ENCODE data around the gene UTS2.

Gene UTS2

DNA sequence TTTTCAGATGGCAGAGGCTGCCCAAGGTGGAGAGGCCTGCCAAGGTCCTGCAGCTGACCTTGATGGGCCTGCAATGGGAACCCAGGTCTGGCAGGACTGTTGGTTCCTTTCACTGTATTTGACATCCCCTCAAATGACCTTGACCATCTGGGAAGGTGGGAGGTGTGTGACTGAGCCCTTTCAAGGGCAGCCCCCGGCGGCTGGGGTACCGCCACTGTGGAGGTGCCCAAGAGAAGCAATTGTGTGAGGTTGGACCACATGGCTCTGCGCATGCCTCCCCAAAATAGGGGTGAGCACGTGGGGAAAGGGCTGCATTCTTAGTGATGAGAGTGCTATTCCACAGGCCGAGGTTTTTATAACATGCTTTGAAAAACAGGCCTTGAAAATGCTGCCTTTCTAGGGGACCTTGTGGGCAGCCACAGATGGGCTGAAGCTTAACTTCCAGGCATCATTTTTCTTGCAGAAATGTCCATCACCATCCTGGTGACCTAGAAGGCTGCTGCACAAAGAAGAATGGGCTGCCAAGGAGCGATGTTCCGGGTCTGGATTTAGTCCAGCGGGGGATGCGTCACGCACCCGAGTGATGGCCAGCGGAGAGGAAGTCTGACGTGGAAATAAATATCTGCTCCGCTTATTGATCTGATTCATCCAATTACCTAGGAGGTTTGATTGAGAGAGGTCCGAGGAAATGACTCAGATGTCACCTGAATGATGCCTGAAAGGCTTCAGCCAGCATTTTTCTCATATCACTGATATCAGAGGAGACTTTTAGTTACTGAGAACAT, 16.5 kb upstream of the UTS2 start:
- TF ChIP-seq EZH2 (IDR thresholded peaks at IDR 0.05) = no peak
- TF ChIP-seq FOXP2 (optimal IDR thresholded peaks at IDR 0.05; ENCODE audit: control extremely low read depth, extremely low read length, insufficient read depth) = no peak
- TF ChIP-seq POLR2AphosphoS5 (IDR thresholded peaks at IDR 0.05; ENCODE audit: borderline replicate concordance, low read depth, low read length) = no peak
- H3K9me3 ChIP-seq (ENCODE audit: low read depth, low read length) = no peaks in the 10 kb centered on the region
- H3K36me3 ChIP-seq (ENCODE audit: insufficient read depth, low read length) = no peaks in the 10 kb centered on the region
- no peak overlapping the region for H3K27ac ChIP-seq
- no peak overlapping the region for H3K4me3 ChIP-seq
- no peak for DNase-seq (ENCODE audit: low read depth, low spot score)
- H3K9ac ChIP-seq (ENCODE audit: insufficient read length) = no peak overlapping the region

DNA sequence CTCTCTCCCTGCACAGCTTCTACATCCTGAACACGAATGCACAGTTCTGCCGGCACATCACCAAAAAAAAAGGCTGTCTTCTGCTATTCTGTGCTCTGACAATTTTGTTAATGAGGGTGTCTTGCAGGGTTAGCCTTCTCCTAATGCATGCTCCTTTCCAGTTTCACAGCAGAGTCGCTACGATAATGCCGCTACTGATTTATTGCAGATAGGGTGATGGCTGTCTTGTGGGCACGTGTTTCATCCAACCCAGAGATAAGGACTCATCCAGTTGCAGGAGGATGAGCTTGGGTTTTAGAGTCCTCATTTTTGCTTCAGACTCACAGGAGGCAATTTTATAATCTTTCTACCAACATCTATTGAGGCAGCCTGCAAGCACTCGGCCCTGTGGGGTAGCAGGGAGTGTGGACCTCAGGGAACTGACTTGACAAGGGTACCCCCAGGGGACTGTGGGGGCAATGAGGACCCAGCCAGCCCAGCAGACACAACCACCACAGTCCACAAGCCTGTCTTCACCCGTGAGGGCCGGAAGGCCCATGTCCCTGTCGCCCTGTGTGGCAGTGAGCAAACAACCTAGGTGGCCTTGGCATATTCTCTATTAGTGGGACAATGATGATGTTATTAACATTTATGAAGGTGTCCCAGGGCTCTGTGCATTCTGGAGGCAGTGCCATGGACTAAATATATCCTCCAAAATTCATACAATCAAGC, 15.4 kb upstream of the UTS2 start:
- no peak overlapping the region for H3K9ac ChIP-seq (ENCODE audit: insufficient read length)
- no peaks in the 10 kb centered on the region for H3K9me3 ChIP-seq (ENCODE audit: low read depth, low read length)
- H3K36me3 ChIP-seq (ENCODE audit: insufficient read depth, low read length) = no peaks in the 10 kb centered on the region
- no peak overlapping the region for H3K27ac ChIP-seq
- no peak for DNase-seq (ENCODE audit: low read depth, low spot score)
- TF ChIP-seq FOXP2 (optimal IDR thresholded peaks at IDR 0.05; ENCODE audit: control extremely low read depth, extremely low read length, insufficient read depth) = no peak
- no peak for TF ChIP-seq POLR2AphosphoS5 (IDR thresholded peaks at IDR 0.05; ENCODE audit: borderline replicate concordance, low read depth, low read length)
- TF ChIP-seq EZH2 (IDR thresholded peaks at IDR 0.05) = no peak
- no peak overlapping the region for H3K4me3 ChIP-seq

GRCh38 chr1:7865978-7866377, 13.1 kb upstream of the UTS2 start:
- TF ChIP-seq FOXP2 (optimal IDR thresholded peaks at IDR 0.05; ENCODE audit: control extremely low read depth, extremely low read length, insufficient read depth) (no peak), POLR2AphosphoS5 (IDR thresholded peaks at IDR 0.05; ENCODE audit: borderline replicate concordance, low read depth, low read length) (no peak), EZH2 (IDR thresholded peaks at IDR 0.05) (no peak)
- DNase-seq (ENCODE audit: low read depth, low spot score) = no peak
- Histone ChIP-seq H3K27ac (no peak overlapping the region), H3K4me3 (no peak overlapping the region), H3K36me3 (ENCODE audit: insufficient read depth, low read length) (no peaks in the 10 kb centered on the region), H3K9ac (ENCODE audit: insufficient read length) (no peak overlapping the region), H3K9me3 (ENCODE audit: low read depth, low read length) (no peaks in the 10 kb centered on the region)

DNA sequence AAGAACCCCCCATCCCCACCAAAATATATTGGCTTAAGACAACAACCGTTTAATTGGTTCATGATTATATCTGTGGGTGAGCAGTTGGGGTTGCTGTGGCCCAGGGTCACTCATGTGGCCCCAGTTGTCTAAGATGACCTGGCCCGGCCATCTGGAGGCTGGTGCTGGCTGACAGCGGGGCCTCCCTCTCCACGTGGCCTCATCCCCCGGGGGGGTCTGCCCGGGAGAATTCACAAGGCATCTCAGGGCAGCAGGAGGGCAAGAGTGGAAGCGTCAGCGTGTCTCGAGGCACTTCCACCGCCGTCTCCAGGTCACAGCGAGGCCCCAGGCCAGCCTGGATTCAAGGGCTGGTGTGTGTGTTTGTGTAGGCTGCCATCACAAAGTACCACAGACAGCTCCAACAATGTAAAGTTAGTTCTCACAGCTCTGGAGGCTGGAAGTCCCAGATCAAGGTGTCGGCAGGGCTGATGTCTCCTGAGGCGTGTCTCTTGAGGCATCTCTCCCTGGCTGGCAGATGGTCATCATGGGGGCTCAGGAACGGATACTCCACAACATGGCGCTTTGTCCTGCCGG, 11.0 kb upstream of the UTS2 start:
- DNase-seq (ENCODE audit: low read depth, low spot score) = no peak
- H3K9ac ChIP-seq (ENCODE audit: insufficient read length) = no peak overlapping the region
- no peak overlapping the region for H3K4me3 ChIP-seq
- no peak overlapping the region for H3K27ac ChIP-seq
- no peaks in the 10 kb centered on the region for H3K36me3 ChIP-seq (ENCODE audit: insufficient read depth, low read length)
- TF ChIP-seq POLR2AphosphoS5 (IDR thresholded peaks at IDR 0.05; ENCODE audit: borderline replicate concordance, low read depth, low read length) (no peak), FOXP2 (optimal IDR thresholded peaks at IDR 0.05; ENCODE audit: control extremely low read depth, extremely low read length, insufficient read depth) (no peak), EZH2 (IDR thresholded peaks at IDR 0.05) (no peak)
- no peaks in the 10 kb centered on the region for H3K9me3 ChIP-seq (ENCODE audit: low read depth, low read length)

DNA sequence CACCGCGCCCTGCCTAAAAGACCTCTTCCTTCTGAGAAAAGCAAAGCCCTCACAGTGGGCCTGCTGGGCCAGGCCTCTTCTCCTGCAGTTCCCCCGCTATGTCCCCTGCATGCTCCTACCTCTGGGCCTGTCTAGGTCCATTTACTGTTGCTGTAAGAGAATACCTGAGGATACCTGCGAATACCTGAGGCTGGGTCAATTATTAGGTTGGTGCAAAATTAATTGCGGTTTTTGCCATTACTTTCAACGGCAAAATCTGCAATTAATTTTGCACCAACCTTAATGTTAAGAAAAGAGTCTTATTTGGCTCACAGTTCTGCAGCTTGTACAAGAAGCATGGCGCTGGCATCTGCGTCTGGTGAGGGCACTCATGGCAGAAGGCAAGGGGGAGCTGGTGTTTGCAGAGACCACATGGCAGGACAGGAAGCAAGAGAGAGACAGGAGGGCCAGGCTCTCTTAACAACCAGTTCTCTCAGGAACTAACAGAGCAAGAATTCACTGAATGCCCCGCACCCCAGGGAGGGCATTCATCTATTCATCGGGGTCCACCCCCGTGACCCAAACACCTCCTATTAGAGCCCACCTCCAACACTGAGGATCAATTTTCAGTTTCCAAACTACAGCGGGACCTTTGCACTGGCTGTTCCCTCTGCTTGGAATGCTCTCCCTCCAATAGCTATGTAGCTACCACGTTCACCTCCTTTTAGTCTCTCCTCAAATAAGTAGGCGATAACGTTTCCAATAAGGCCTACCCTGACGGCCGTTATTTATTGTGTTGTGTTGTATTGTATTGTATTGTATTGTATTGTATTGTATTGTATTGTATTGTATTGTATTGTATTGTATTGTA, 9.6 kb upstream of the UTS2 start:
- Histone ChIP-seq H3K9me3 (ENCODE audit: low read depth, low read length) (no peaks in the 10 kb centered on the region), H3K36me3 (ENCODE audit: insufficient read depth, low read length) (no peaks in the 10 kb centered on the region), H3K9ac (ENCODE audit: insufficient read length) (no peak overlapping the region), H3K27ac (no peak overlapping the region), H3K4me3 (no peak overlapping the region)
- TF ChIP-seq POLR2AphosphoS5 (IDR thresholded peaks at IDR 0.05; ENCODE audit: borderline replicate concordance, low read depth, low read length) = no peak
- TF ChIP-seq EZH2 (IDR thresholded peaks at IDR 0.05) = no peak
- TF ChIP-seq FOXP2 (optimal IDR thresholded peaks at IDR 0.05; ENCODE audit: control extremely low read depth, extremely low read length, insufficient read depth) = no peak
- no peak for DNase-seq (ENCODE audit: low read depth, low spot score)

DNA sequence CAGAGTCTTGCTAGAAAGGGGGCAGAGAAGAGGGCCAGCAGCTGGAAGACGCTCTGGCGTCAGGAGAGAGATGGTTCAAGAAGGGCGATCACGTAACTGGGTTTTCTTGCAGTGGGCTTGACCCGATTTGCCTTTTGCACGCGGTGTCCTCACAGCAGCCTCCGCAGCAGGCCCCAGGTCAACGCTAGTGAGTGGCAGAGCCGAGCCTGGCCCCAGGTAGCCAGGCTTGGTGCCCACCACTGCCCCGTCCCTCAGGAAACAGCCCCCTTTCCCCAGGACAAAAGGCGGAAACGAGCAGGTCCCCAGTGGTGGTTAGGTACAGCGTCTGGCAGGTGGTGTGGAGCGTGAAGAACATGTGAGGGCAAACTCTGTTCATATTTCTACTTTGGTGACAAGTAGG, 8.6 kb upstream of the UTS2 start:
- Histone ChIP-seq H3K27ac (no peak overlapping the region), H3K36me3 (ENCODE audit: insufficient read depth, low read length) (no peaks in the 10 kb centered on the region), H3K4me3 (no peak overlapping the region), H3K9ac (ENCODE audit: insufficient read length) (no peak overlapping the region), H3K9me3 (ENCODE audit: low read depth, low read length) (no peaks in the 10 kb centered on the region)
- no peak for TF ChIP-seq POLR2AphosphoS5 (IDR thresholded peaks at IDR 0.05; ENCODE audit: borderline replicate concordance, low read depth, low read length)
- no peak for TF ChIP-seq EZH2 (IDR thresholded peaks at IDR 0.05)
- no peak for TF ChIP-seq FOXP2 (optimal IDR thresholded peaks at IDR 0.05; ENCODE audit: control extremely low read depth, extremely low read length, insufficient read depth)
- no peak for DNase-seq (ENCODE audit: low read depth, low spot score)

GRCh38 chr1:7860130-7860529, 7.3 kb upstream of the UTS2 start:
- Histone ChIP-seq H3K9ac (ENCODE audit: insufficient read length) (no peak overlapping the region), H3K36me3 (ENCODE audit: insufficient read depth, low read length) (no peaks in the 10 kb centered on the region), H3K9me3 (ENCODE audit: low read depth, low read length) (no peaks in the 10 kb centered on the region), H3K4me3 (no peak overlapping the region), H3K27ac (no peak overlapping the region)
- no peak for DNase-seq (ENCODE audit: low read depth, low spot score)
- TF ChIP-seq FOXP2 (optimal IDR thresholded peaks at IDR 0.05; ENCODE audit: control extremely low read depth, extremely low read length, insufficient read depth) = no peak
- TF ChIP-seq POLR2AphosphoS5 (IDR thresholded peaks at IDR 0.05; ENCODE audit: borderline replicate concordance, low read depth, low read length) = no peak
- TF ChIP-seq EZH2 (IDR thresholded peaks at IDR 0.05) = no peak

DNA sequence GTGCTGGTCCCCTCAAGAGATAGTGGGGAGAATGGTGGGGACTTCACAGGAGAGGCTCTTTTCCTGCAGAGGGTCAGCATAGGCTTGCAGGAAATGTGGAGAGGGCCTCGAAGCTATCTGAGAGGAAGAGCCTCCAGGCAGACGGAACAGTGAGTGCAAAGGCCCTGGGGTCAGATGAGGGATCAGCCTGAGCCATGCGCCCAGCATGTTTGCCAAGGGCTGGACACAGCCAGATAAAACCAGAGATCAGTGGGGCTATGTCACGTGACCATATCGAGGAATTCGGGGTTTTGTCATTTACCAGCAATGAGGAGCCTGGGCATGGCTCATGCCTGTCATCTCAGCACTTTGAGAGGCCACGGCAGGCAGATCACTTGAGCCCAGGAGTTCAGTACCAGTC, 6.5 kb upstream of the UTS2 start:
- Histone ChIP-seq H3K27ac (no peak overlapping the region), H3K4me3 (no peak overlapping the region), H3K36me3 (ENCODE audit: insufficient read depth, low read length) (no peaks in the 10 kb centered on the region), H3K9ac (ENCODE audit: insufficient read length) (no peak overlapping the region), H3K9me3 (ENCODE audit: low read depth, low read length) (no peaks in the 10 kb centered on the region)
- TF ChIP-seq POLR2AphosphoS5 (IDR thresholded peaks at IDR 0.05; ENCODE audit: borderline replicate concordance, low read depth, low read length) (no peak), EZH2 (IDR thresholded peaks at IDR 0.05) (no peak), FOXP2 (optimal IDR thresholded peaks at IDR 0.05; ENCODE audit: control extremely low read depth, extremely low read length, insufficient read depth) (no peak)
- DNase-seq (ENCODE audit: low read depth, low spot score) = no peak
